Measurements from ENCODE around the gene PTRHD1. TPM values are rescaled to one million over a fixed set of nuclear protein-coding genes. Genes with fewer than 3 reads are reported as not detected.

Gene PTRHD1
- total RNA-seq, 1 donor from 2014 or later: 36.0 TPM

GRCh38 chr2:24771764-24772586, 21.2 kb downstream of the PTRHD1 start:
- H3K9me3 Mint-ChIP-seq (ENCODE audit: unreplicated experiment): no peaks in the 10 kb centered on the region
- peaks cover 21% of the 10 kb centered on the region for H3K4me1 Mint-ChIP-seq (ENCODE audit: unreplicated experiment)
- H3K36me3 Mint-ChIP-seq (ENCODE audit: low read depth, unreplicated experiment): peaks cover 8% of the 10 kb centered on the region
- H3K27me3 Mint-ChIP-seq (ENCODE audit: unreplicated experiment): peaks cover 3% of the 10 kb centered on the region
- peak overlapping the region; percentile 67 for H3K27ac Mint-ChIP-seq (ENCODE audit: unreplicated experiment)
- no peak for DNase-seq (ENCODE audit: low spot score)
- TF ChIP-seq CTCF (IDR thresholded peaks at IDR 0.05; ENCODE audit: unreplicated experiment): no peak
- peak overlapping the region; percentile 42 for H3K4me3 Mint-ChIP-seq (ENCODE audit: unreplicated experiment)

- peaks cover 15% of the 10 kb centered on the region for H3K36me3 Mint-ChIP-seq (ENCODE audit: low read depth, unreplicated experiment)
- peaks cover 16% of the 10 kb centered on the region for H3K4me1 Mint-ChIP-seq (ENCODE audit: unreplicated experiment)
- H3K4me3 Mint-ChIP-seq (ENCODE audit: unreplicated experiment): peak overlapping the region; percentile 54
- no peaks in the 10 kb centered on the region for H3K27me3 Mint-ChIP-seq (ENCODE audit: unreplicated experiment)
- H3K9me3 Mint-ChIP-seq (ENCODE audit: unreplicated experiment): no peaks in the 10 kb centered on the region
- no peak overlapping the region for H3K27ac Mint-ChIP-seq (ENCODE audit: unreplicated experiment)
- DNase-seq (ENCODE audit: low spot score): no peak
- TF ChIP-seq CTCF (IDR thresholded peaks at IDR 0.05; ENCODE audit: unreplicated experiment): no peak
Observed at GRCh38 chr2:24771061-24771460, 22.1 kb downstream of the PTRHD1 start.

- no peaks in the 10 kb centered on the region for H3K9me3 Mint-ChIP-seq (ENCODE audit: unreplicated experiment)
- no peak for DNase-seq (ENCODE audit: low spot score)
Observed at GRCh38 chr2:24768601-24769000, 24.6 kb downstream of the PTRHD1 start.

GRCh38 chr2:24768013-24768412, 25.2 kb downstream of the PTRHD1 start:
- TF ChIP-seq CTCF (IDR thresholded peaks at IDR 0.05; ENCODE audit: unreplicated experiment): no peak

More at GRCh38 chr2:24768601-24769000, 24.6 kb downstream of the PTRHD1 start:
- Mint-ChIP-seq H3K27ac (ENCODE audit: unreplicated experiment) (no peak overlapping the region), H3K36me3 (ENCODE audit: low read depth, unreplicated experiment) (peaks cover 27% of the 10 kb centered on the region), H3K4me3 (ENCODE audit: unreplicated experiment) (no peak overlapping the region), H3K4me1 (ENCODE audit: unreplicated experiment) (peaks cover 16% of the 10 kb centered on the region), H3K27me3 (ENCODE audit: unreplicated experiment) (peaks cover 2% of the 10 kb centered on the region)
- TF ChIP-seq CTCF (IDR thresholded peaks at IDR 0.05; ENCODE audit: unreplicated experiment): no peak

GRCh38 chr2:24766609-24767008, 26.6 kb downstream of the PTRHD1 start:
- H3K4me1 Mint-ChIP-seq (ENCODE audit: unreplicated experiment): peaks cover 16% of the 10 kb centered on the region
- H3K27ac Mint-ChIP-seq (ENCODE audit: unreplicated experiment): no peak overlapping the region
- H3K36me3 Mint-ChIP-seq (ENCODE audit: low read depth, unreplicated experiment): peaks cover 34% of the 10 kb centered on the region
- no peak for DNase-seq (ENCODE audit: low spot score)
- no peak overlapping the region for H3K4me3 Mint-ChIP-seq (ENCODE audit: unreplicated experiment)
- H3K9me3 Mint-ChIP-seq (ENCODE audit: unreplicated experiment): no peaks in the 10 kb centered on the region
- no peak for TF ChIP-seq CTCF (IDR thresholded peaks at IDR 0.05; ENCODE audit: unreplicated experiment)
- peaks cover 2% of the 10 kb centered on the region for H3K27me3 Mint-ChIP-seq (ENCODE audit: unreplicated experiment)

More at GRCh38 chr2:24768013-24768412, 25.2 kb downstream of the PTRHD1 start:
- no peak overlapping the region for H3K4me3 Mint-ChIP-seq (ENCODE audit: unreplicated experiment)
- H3K36me3 Mint-ChIP-seq (ENCODE audit: low read depth, unreplicated experiment): peaks cover 28% of the 10 kb centered on the region
- H3K4me1 Mint-ChIP-seq (ENCODE audit: unreplicated experiment): peaks cover 16% of the 10 kb centered on the region
- H3K27ac Mint-ChIP-seq (ENCODE audit: unreplicated experiment): no peak overlapping the region
- H3K9me3 Mint-ChIP-seq (ENCODE audit: unreplicated experiment): no peaks in the 10 kb centered on the region
- H3K27me3 Mint-ChIP-seq (ENCODE audit: unreplicated experiment): peaks cover 2% of the 10 kb centered on the region
- DNase-seq (ENCODE audit: low spot score): no peak

Measured in endothelial cell (in vitro differentiated cells).